Measurements from ENCODE around the gene KLHL29. TPM values are rescaled to one million over a fixed set of nuclear protein-coding genes. Genes with fewer than 3 reads are reported as not detected.

KLHL29 gene
- total RNA-seq, 1 donor from 2014 or later, result 4.4 TPM

DNA sequence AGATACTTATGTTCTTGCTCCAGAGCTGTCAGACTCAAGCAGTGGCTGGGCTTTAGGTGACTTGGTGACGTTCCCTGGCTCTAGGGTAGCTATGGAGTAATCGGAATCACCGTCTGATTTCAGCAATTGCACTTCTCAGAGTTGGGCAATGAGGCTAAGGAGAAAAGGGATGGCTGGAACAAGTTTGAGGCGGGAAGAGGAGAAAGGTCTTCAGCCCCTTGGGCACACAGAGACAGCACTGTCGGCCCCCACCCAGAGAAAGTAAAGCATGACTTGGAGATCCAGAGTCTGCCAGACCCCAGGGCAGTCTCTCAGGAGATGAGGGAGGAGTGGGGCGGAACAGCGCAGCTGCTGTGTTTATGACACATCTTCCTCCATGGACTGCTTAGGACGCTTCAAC, 114.5 kb downstream of the KLHL29 start:
- peaks cover 31% of the 10 kb centered on the region for H3K27me3 Mint-ChIP-seq
- no peak overlapping the region for H3K27ac Mint-ChIP-seq
- TF ChIP-seq CTCF (IDR thresholded peaks at IDR 0.05; ENCODE audit: unreplicated experiment), result no peak
- no peak for DNase-seq (ENCODE audit: low spot score, unreplicated experiment)
- H3K36me3 Mint-ChIP-seq (ENCODE audit: insufficient read depth), result no peaks in the 10 kb centered on the region
- H3K4me3 Mint-ChIP-seq (ENCODE audit: low read depth), result no peak overlapping the region
- no peaks in the 10 kb centered on the region for H3K9me3 Mint-ChIP-seq (ENCODE audit: low read depth)
- H3K4me1 Mint-ChIP-seq (ENCODE audit: low read depth), result peaks cover 24% of the 10 kb centered on the region

- Mint-ChIP-seq H3K4me1 (ENCODE audit: low read depth) (peaks cover 24% of the 10 kb centered on the region), H3K9me3 (ENCODE audit: low read depth) (no peaks in the 10 kb centered on the region), H3K4me3 (ENCODE audit: low read depth) (no peak overlapping the region), H3K36me3 (ENCODE audit: insufficient read depth) (no peaks in the 10 kb centered on the region), H3K27me3 (peaks cover 29% of the 10 kb centered on the region), H3K27ac (no peak overlapping the region)
- TF ChIP-seq CTCF (IDR thresholded peaks at IDR 0.05; ENCODE audit: unreplicated experiment), result no peak
- DNase-seq (ENCODE audit: low spot score, unreplicated experiment), result no peak
Observed at GRCh38 chr2:23500836-23501235, 115.9 kb downstream of the KLHL29 start.

DNA sequence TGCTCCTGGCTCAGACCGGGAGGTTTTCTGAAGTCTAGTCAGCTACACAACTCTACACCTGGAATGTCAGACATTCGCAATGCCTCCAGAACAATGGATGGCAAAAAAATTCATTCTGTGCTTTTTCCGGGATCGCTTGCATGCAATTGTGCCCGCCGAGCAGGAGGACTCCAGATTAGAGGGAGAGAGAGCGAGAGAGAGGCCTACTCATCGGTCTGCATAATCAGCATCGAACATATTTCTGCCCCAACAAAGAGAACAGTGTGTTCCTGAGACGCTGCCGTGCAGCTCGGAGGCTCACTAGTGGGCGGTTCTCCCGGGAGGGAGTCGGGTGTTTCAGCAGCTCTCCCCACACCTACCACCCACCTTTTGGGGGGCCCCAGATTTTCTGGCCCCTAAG, 117.1 kb downstream of the KLHL29 start:
- Mint-ChIP-seq H3K4me3 (ENCODE audit: low read depth) (no peak overlapping the region), H3K4me1 (ENCODE audit: low read depth) (peaks cover 27% of the 10 kb centered on the region), H3K27me3 (peaks cover 37% of the 10 kb centered on the region), H3K9me3 (ENCODE audit: low read depth) (no peaks in the 10 kb centered on the region), H3K27ac (peak overlapping the region; percentile 26), H3K36me3 (ENCODE audit: insufficient read depth) (no peaks in the 10 kb centered on the region)
- TF ChIP-seq CTCF (IDR thresholded peaks at IDR 0.05; ENCODE audit: unreplicated experiment), result no peak
- DNase-seq (ENCODE audit: low spot score, unreplicated experiment), result no peak

GRCh38 chr2:23503097-23503496, 118.1 kb downstream of the KLHL29 start:
- H3K4me3 Mint-ChIP-seq (ENCODE audit: low read depth), result no peak overlapping the region
- no peaks in the 10 kb centered on the region for H3K9me3 Mint-ChIP-seq (ENCODE audit: low read depth)
- H3K4me1 Mint-ChIP-seq (ENCODE audit: low read depth), result peaks cover 36% of the 10 kb centered on the region
- TF ChIP-seq CTCF (IDR thresholded peaks at IDR 0.05; ENCODE audit: unreplicated experiment), result no peak
- H3K27ac Mint-ChIP-seq, result peak overlapping the region; percentile 18
- no peaks in the 10 kb centered on the region for H3K36me3 Mint-ChIP-seq (ENCODE audit: insufficient read depth)
- H3K27me3 Mint-ChIP-seq, result peaks cover 37% of the 10 kb centered on the region
- no peak for DNase-seq (ENCODE audit: low spot score, unreplicated experiment)

DNA sequence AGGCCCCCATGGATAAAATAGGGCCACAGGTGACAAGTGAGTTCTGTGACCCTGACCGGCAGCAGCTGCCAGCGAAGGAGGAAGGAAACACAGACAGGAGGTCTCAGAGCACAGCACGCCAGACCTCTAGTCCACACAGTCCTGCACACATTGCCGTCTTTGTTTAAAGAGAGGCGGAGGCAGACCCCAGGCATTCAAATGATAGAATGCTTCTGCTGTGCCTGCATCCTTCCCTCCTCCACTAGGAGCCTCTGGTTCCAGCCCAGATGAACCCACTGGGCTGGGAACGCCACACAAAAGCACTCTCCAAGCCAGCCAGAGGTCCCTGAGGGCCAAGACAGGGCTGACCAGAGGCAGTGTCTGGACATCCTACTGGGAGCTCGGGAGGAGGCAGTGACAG, 118.7 kb downstream of the KLHL29 start:
- H3K4me3 Mint-ChIP-seq (ENCODE audit: low read depth), result no peak overlapping the region
- DNase-seq (ENCODE audit: low spot score, unreplicated experiment), result no peak
- H3K9me3 Mint-ChIP-seq (ENCODE audit: low read depth), result no peaks in the 10 kb centered on the region
- no peaks in the 10 kb centered on the region for H3K36me3 Mint-ChIP-seq (ENCODE audit: insufficient read depth)
- TF ChIP-seq CTCF (IDR thresholded peaks at IDR 0.05; ENCODE audit: unreplicated experiment), result no peak
- H3K4me1 Mint-ChIP-seq (ENCODE audit: low read depth), result peaks cover 36% of the 10 kb centered on the region
- peaks cover 42% of the 10 kb centered on the region for H3K27me3 Mint-ChIP-seq
- H3K27ac Mint-ChIP-seq, result peak overlapping the region; percentile 18

All from progenitor cell of endocrine pancreas (in vitro differentiated cells).